ENCODE measurements around the gene IL1B. TPM values are rescaled to one million over a fixed set of nuclear protein-coding genes. Genes with fewer than 3 reads are reported as not detected.

IL1B gene
- total RNA-seq, 6 donors from 2014 or later, result 0.59 to 27.4 (median 9.6) TPM

- WGBS, 2 donors, result 62 to 66% methylated on average over 3 of the region's 3 CpGs
- TF ChIP-seq POLR2A (IDR thresholded peaks at IDR 0.05), result no peak
- H3K4me3 ChIP-seq, result no peak overlapping the region
- peaks cover 0 to 14% (median 10%) of the 10 kb centered on the region in 4 donors for H3K4me1 ChIP-seq
- DNase-seq (no peak), ATAC-seq (ENCODE audit: low FRiP score in 2 of 2) (peak; percentile 64 to 78)
- no peaks in the 10 kb centered on the region for H3K27me3 ChIP-seq
- peak overlapping the region; percentile 33 to 71 (median 50) for H3K27ac ChIP-seq
- no peaks in the 10 kb centered on the region for H3K36me3 ChIP-seq
- no peaks in the 10 kb centered on the region for H3K9me3 ChIP-seq
These were observed 43.1 kb downstream of the IL1B start for GRCh38 chr2:112793449-112793978.

- H3K4me1 ChIP-seq, result peaks cover 0 to 16% (median 10%) of the 10 kb centered on the region in 4 donors
- ATAC-seq (ENCODE audit: low FRiP score in 2 of 2) (no peak), DNase-seq (no peak)
- H3K27me3 ChIP-seq, result no peaks in the 10 kb centered on the region
- no peak overlapping the region for H3K27ac ChIP-seq
- no peak for TF ChIP-seq POLR2A (IDR thresholded peaks at IDR 0.05)
- no peak for TF ChIP-seq CTCF (IDR thresholded peaks at IDR 0.05)
- TF ChIP-seq EP300 (IDR thresholded peaks at IDR 0.05), result no peak
- TF ChIP-seq POLR2AphosphoS5 (IDR thresholded peaks at IDR 0.05), result no peak
- no peaks in the 10 kb centered on the region for H3K36me3 ChIP-seq
- H3K9me3 ChIP-seq, result no peaks in the 10 kb centered on the region
- 86 to 92% methylated on average over 5 of the region's 5 CpGs for WGBS, 2 donors
- H3K4me3 ChIP-seq, result no peak overlapping the region
These were observed 44.2 kb downstream of the IL1B start for GRCh38 chr2:112792419-112792818.

GRCh38 chr2:112791693-112792230 lies 44.8 kb downstream of the IL1B start:
- Histone ChIP-seq H3K9me3 (no peaks in the 10 kb centered on the region), H3K27me3 (no peaks in the 10 kb centered on the region), H3K4me3 (no peak overlapping the region), H3K27ac (no peak overlapping the region), H3K36me3 (no peaks in the 10 kb centered on the region), H3K4me1 (peaks cover 0 to 18% (median 10%) of the 10 kb centered on the region in 4 donors)
- TF ChIP-seq EP300 (IDR thresholded peaks at IDR 0.05), result no peak
- no peak for TF ChIP-seq CTCF (IDR thresholded peaks at IDR 0.05)
- no peak for TF ChIP-seq POLR2AphosphoS5 (IDR thresholded peaks at IDR 0.05)
- no peak for TF ChIP-seq POLR2A (IDR thresholded peaks at IDR 0.05)
- WGBS, 2 donors, result 92 to 93% methylated on average over 3 of the region's 3 CpGs
- ATAC-seq (ENCODE audit: low FRiP score in 2 of 2) (no peak), DNase-seq (no peak)

- no peak overlapping the region for H3K27ac ChIP-seq
- no peak for ATAC-seq (ENCODE audit: low FRiP score in 2 of 2)
- H3K9me3 ChIP-seq, result no peaks in the 10 kb centered on the region
- TF ChIP-seq POLR2A (IDR thresholded peaks at IDR 0.05) (no peak), EP300 (IDR thresholded peaks at IDR 0.05) (no peak), POLR2AphosphoS5 (IDR thresholded peaks at IDR 0.05) (no peak), CTCF (IDR thresholded peaks at IDR 0.05) (no peak)
- no peaks in the 10 kb centered on the region for H3K27me3 ChIP-seq
- no peak overlapping the region for H3K4me3 ChIP-seq
- no peak for DNase-seq
- H3K36me3 ChIP-seq, result no peaks in the 10 kb centered on the region
- peaks cover 0 to 18% (median 10%) of the 10 kb centered on the region in 4 donors for H3K4me1 ChIP-seq
- 90 to 97% methylated on average over 2 to 3 of the region's 3 CpGs for WGBS, 2 donors
These were observed 45.6 kb downstream of the IL1B start for GRCh38 chr2:112791019-112791418.

GRCh38 chr2:112790305-112790704 lies 46.3 kb downstream of the IL1B start:
- no peak for TF ChIP-seq EP300 (IDR thresholded peaks at IDR 0.05)
- TF ChIP-seq POLR2AphosphoS5 (IDR thresholded peaks at IDR 0.05), result no peak
- no peak for TF ChIP-seq POLR2A (IDR thresholded peaks at IDR 0.05)
- TF ChIP-seq CTCF (IDR thresholded peaks at IDR 0.05), result no peak
- H3K36me3 ChIP-seq, result no peaks in the 10 kb centered on the region
- 88 to 90% methylated on average over 5 of the region's 5 CpGs for WGBS, 2 donors
- H3K4me3 ChIP-seq, result no peak overlapping the region
- H3K4me1 ChIP-seq, result peaks cover 0 to 18% (median 10%) of the 10 kb centered on the region in 4 donors
- ATAC-seq (ENCODE audit: low FRiP score in 2 of 2) (no peak), DNase-seq (no peak)
- H3K9me3 ChIP-seq, result no peaks in the 10 kb centered on the region
- H3K27me3 ChIP-seq, result no peaks in the 10 kb centered on the region
- no peak overlapping the region for H3K27ac ChIP-seq

All from upper lobe of left lung (tissue), 6 donors.